Esophagus squamous epithelium (tissue), 5 donors: Measurements from ENCODE around the gene SLC35F3. TPM values are rescaled to one million over a fixed set of nuclear protein-coding genes. Genes with fewer than 3 reads are reported as not detected.

ENCODE experiments used
- DNase-seq: peaks from one replicate; lab custom pipeline; 2025; lab: John Stamatoyannopoulos, UW
- H3K27ac ChIP-seq, 4 donors: fragments of 200-600 bp; sonication (generic); one replicate each; pipeline ENCODE4 v1.5.1; 2016 to 2019; ENCODE audit warnings: mild to moderate bottlenecking in 1 of 4
- H3K27me3 ChIP-seq, 4 donors: fragments of 200-600 bp; sonication (generic); 1 replicate in 3 of 4; 2 replicates in 1 of 4; pipeline versions ENCODE4 v1.5.1 to v1.6.0; 2017 to 2021; ENCODE audit warnings: antibody characterized with exemption in 1 of 4
- H3K36me3 ChIP-seq, 3 donors: fragments of 200-600 bp; sonication (generic); one replicate each; pipeline ENCODE4 v1.5.1; 2016 to 2019
- H3K4me1 ChIP-seq, 3 donors: fragments of 200-600 bp; sonication (generic); one replicate each; pipeline ENCODE4 v1.5.1; 2017 to 2019
- H3K4me3 ChIP-seq, 4 donors: fragments of 200-600 bp; sonication (generic); 1 replicate in 3 of 4; 2 replicates in 1 of 4; pipeline ENCODE4 v1.5.1; 2016 to 2019; ENCODE audit warnings: mild to moderate bottlenecking in 2 of 4, moderate library complexity in 1 of 4
- H3K9me3 ChIP-seq, 3 donors: fragments of 200-600 bp; sonication (generic); one replicate each; pipeline ENCODE4 v1.5.1; 2016 to 2019
- POLR2A ChIP-seq, 4 donors: fragments of 450-650 bp; IDR thresholded peaks; one replicate each; pipeline ENCODE4 v1.6.1; 2017; ENCODE audit warnings: antibody characterized with exemption in 4 of 4, mild to moderate bottlenecking in 4 of 4, moderate library complexity in 3 of 4
- whole genome bisulfite sequencing, 2 donors: methylation state at CpG; one replicate each; pipeline ENCODE4 v1.1.5; 2018; 5-methylcytosine and 5-hydroxymethylcytosine counted together
- intact Hi-C: fragments of 100-400 bp; cut with DNase I; formaldehyde crosslinking; loops from one replicate; pipeline ENCODE4 v1.15.0; 2022
- total RNA-seq, 4 donors: library from RNA; depleted of rRNA; stranded (reverse); fragments of >200 nt; gene quantifications; one replicate each; pipeline ENCODE4 v1.1.0, GENCODE V29; 2016
- TF ChIP-seq, protein P1 (sequence below), 6 experiments: fragments of 450-650 bp in 4 of 6; fragments of 200-600 bp in 2 of 6; sonication (generic) in 2 of 6; IDR thresholded peaks; one replicate each; pipeline ENCODE4 v1.5.1; 2016 to 2019; ENCODE audit warnings: antibody characterized with exemption in 6 of 6, mild to moderate bottlenecking in 4 of 6, moderate library complexity in 4 of 6
- donor health status: DM: yes; HTN: yes; CAD: no.

The SLC35F3 gene
- total RNA-seq, 4 donors from 2014 or later = 0.13 to 0.99 (median 0.55) TPM

GRCh38 chr1:234078143-234078542 is 173.7 kb downstream of the SLC35F3 start:
- Histone ChIP-seq H3K9me3 (peaks cover 0 to 10% (median 0%) of the 10 kb centered on the region in 3 donors), H3K27me3 (peaks cover 0 to 41% (median 0%) of the 10 kb centered on the region in 4 donors), H3K4me1 (no peaks in the 10 kb centered on the region), H3K27ac (no peak overlapping the region), H3K36me3 (no peaks in the 10 kb centered on the region), H3K4me3 (no peak overlapping the region)
- WGBS, 2 donors = 90 to 91% methylated on average over 1 of the region's 1 CpG
- TF ChIP-seq, protein P1, sequence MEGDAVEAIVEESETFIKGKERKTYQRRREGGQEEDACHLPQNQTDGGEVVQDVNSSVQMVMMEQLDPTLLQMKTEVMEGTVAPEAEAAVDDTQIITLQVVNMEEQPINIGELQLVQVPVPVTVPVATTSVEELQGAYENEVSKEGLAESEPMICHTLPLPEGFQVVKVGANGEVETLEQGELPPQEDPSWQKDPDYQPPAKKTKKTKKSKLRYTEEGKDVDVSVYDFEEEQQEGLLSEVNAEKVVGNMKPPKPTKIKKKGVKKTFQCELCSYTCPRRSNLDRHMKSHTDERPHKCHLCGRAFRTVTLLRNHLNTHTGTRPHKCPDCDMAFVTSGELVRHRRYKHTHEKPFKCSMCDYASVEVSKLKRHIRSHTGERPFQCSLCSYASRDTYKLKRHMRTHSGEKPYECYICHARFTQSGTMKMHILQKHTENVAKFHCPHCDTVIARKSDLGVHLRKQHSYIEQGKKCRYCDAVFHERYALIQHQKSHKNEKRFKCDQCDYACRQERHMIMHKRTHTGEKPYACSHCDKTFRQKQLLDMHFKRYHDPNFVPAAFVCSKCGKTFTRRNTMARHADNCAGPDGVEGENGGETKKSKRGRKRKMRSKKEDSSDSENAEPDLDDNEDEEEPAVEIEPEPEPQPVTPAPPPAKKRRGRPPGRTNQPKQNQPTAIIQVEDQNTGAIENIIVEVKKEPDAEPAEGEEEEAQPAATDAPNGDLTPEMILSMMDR (IDR thresholded peaks at IDR 0.05) = no peak
- TF ChIP-seq POLR2A (IDR thresholded peaks at IDR 0.05) = no peak
- intact Hi-C loops = no loop called here
- no peak for DNase-seq

DNA sequence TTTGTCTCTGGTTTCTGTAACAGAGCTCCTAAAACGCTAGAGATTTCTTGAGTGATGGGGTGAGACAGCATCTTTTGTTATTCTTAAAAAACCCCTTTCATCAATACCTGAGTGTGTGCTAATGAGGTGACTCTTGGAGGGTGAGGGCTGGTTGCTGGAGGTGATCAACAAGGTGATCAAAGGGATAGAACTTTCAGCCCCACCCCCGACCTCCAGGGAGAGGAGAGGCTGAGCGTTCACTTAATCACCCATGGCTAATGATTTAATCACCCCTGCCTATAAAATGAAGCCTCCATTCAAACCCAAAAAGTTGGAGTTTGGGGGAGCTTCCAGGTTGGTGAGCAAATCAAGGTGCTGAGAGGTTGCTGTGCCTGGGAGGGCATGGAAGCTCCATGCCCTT is 175.4 kb downstream of the SLC35F3 start:
- H3K27me3 ChIP-seq = peaks cover 0 to 45% (median 0%) of the 10 kb centered on the region in 4 donors
- no peak for DNase-seq
- no peak for TF ChIP-seq POLR2A (IDR thresholded peaks at IDR 0.05)
- TF ChIP-seq, protein P1 (IDR thresholded peaks at IDR 0.05) = no peak
- H3K27ac ChIP-seq = no peak overlapping the region
- WGBS, 2 donors = 15 to 24% methylated on average over 3 of the region's 3 CpGs
- no peak overlapping the region for H3K4me3 ChIP-seq
- no peaks in the 10 kb centered on the region for H3K4me1 ChIP-seq
- no peaks in the 10 kb centered on the region for H3K36me3 ChIP-seq
- intact Hi-C loops = no loop called here
- H3K9me3 ChIP-seq = no peaks in the 10 kb centered on the region

GRCh38 chr1:234083460-234083859 is 179.0 kb downstream of the SLC35F3 start:
- Histone ChIP-seq H3K36me3 (no peaks in the 10 kb centered on the region), H3K4me3 (no peak overlapping the region), H3K9me3 (no peaks in the 10 kb centered on the region), H3K4me1 (no peaks in the 10 kb centered on the region), H3K27me3 (peaks cover 0 to 62% (median 0%) of the 10 kb centered on the region in 4 donors), H3K27ac (no peak overlapping the region)
- WGBS, 2 donors = 77 to 84% methylated on average over 2 of the region's 2 CpGs
- intact Hi-C loops = no loop called here
- TF ChIP-seq, protein P1 (IDR thresholded peaks at IDR 0.05) = no peak
- TF ChIP-seq POLR2A (IDR thresholded peaks at IDR 0.05) = no peak
- DNase-seq = no peak

DNA sequence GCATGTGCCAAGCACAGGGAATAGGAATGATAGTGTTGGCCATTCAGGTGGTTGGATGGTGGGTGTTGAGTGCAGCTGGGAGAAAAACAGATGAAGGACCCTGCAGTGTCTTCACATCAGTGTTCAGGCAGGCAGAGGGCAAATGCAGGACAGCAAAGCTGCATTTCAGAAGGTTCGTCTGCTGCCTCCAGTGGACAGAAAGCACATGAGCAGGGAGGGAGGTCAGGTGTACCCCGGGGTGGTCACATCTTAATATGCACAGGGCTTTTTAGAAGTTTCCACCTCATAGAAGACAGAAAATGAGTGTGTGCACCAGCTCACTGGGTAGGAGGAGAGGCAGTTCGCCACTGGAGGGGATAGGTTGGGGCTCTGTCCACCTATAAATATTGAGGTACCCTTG is 184.9 kb downstream of the SLC35F3 start:
- H3K27me3 ChIP-seq = peaks cover 0 to 77% (median 0%) of the 10 kb centered on the region in 4 donors
- WGBS, 2 donors = 62 to 67% methylated on average over 2 to 3 of the region's 3 CpGs
- intact Hi-C loops = no loop called here

More for the DNA sequence above, 184.9 kb downstream of the SLC35F3 start:
- Histone ChIP-seq H3K4me1 (no peaks in the 10 kb centered on the region), H3K27ac (no peak overlapping the region), H3K9me3 (peaks cover 0 to 13% (median 4%) of the 10 kb centered on the region in 3 donors), H3K4me3 (no peak overlapping the region), H3K36me3 (no peaks in the 10 kb centered on the region)
- DNase-seq = no peak
- no peak for TF ChIP-seq POLR2A (IDR thresholded peaks at IDR 0.05)
- TF ChIP-seq, protein P1 (IDR thresholded peaks at IDR 0.05) = no peak
